CD4-positive, alpha-beta T cell treated with Interleukin-12 subunit alpha and Interleukin-12 subunit beta, for 1 hour (primary cell): ENCODE results near the gene GRAMD4.
"Not testable (repeated sequence)": the region's sequence is repeated elsewhere in the genome, so short reads cannot be mapped to it uniquely, and the experiment has no call there.

ENCODE experiments used
- DNase-seq: peaks from one replicate; pipeline ENCODE4 v3.0.0-alpha.2; 2020

Gene GRAMD4

GRCh38 chr22:46622081-46622521, 1.9 kb downstream of the GRAMD4 start:
- DNase-seq, result no peak

GRCh38 chr22:46625113-46625842, 5.1 kb downstream of the GRAMD4 start:
- no peak for DNase-seq

GRCh38 chr22:46625843-46626349, 5.7 kb downstream of the GRAMD4 start:
- no peak for DNase-seq

- no peak for DNase-seq
These were observed 6.2 kb downstream of the GRAMD4 start for GRCh38 chr22:46626356-46626755.

GRCh38 chr22:46626911-46627805, 7.0 kb downstream of the GRAMD4 start:
- DNase-seq, result no peak

- DNase-seq, result no peak
These were observed 7.8 kb downstream of the GRAMD4 start for GRCh38 chr22:46627806-46628482.

- DNase-seq, result no peak
These were observed 8.6 kb downstream of the GRAMD4 start for GRCh38 chr22:46628756-46629155.

- no peak for DNase-seq
These were observed 9.1 kb downstream of the GRAMD4 start for GRCh38 chr22:46629291-46629690.

- DNase-seq, result no peak
These were observed 10.9 kb downstream of the GRAMD4 start for GRCh38 chr22:46631113-46631512.

GRCh38 chr22:46632646-46633249, 12.6 kb downstream of the GRAMD4 start:
- DNase-seq, result no peak

- no peak for DNase-seq
These were observed 13.2 kb downstream of the GRAMD4 start for GRCh38 chr22:46633334-46633890.

- no peak for DNase-seq
These were observed 14.0 kb downstream of the GRAMD4 start for GRCh38 chr22:46634011-46634699.

GRCh38 chr22:46634973-46635685, 14.9 kb downstream of the GRAMD4 start:
- not testable (repeated sequence) for DNase-seq

- DNase-seq, result no peak
These were observed 15.6 kb downstream of the GRAMD4 start for GRCh38 chr22:46635756-46636155.

GRCh38 chr22:46636221-46637002, 16.2 kb downstream of the GRAMD4 start:
- no peak for DNase-seq

- no peak for DNase-seq
These were observed 17.8 kb downstream of the GRAMD4 start for GRCh38 chr22:46637711-46638600.

- DNase-seq, result no peak
These were observed 18.6 kb downstream of the GRAMD4 start for GRCh38 chr22:46638601-46639431.

GRCh38 chr22:46639843-46640242, 19.7 kb downstream of the GRAMD4 start:
- no peak for DNase-seq
